Fibroblast of lung (primary cell): ENCODE data around the gene KIZ. TPM values are rescaled to one million over a fixed set of nuclear protein-coding genes. Genes with fewer than 3 reads are reported as not detected.

Experiments used
- DNase-seq, 2 donors: peaks; one replicate each; pipeline versions ENCODE4 v3.0.0 to v3.0.0-alpha.2; 2010; ENCODE audit warnings: low read depth in 2 of 2
- H2AFZ ChIP-seq: 2 replicates; pipeline ENCODE4 v1.5.1; 2012; ENCODE audit warnings: low read length, control low read depth, inconsistent platforms
- H3K27ac ChIP-seq: 2 replicates; pipeline ENCODE4 v1.5.1; 2011; ENCODE audit warnings: low read length, control low read depth; ENCODE audit not compliant: insufficient read depth
- H3K27me3 ChIP-seq: 2 replicates; pipeline ENCODE4 v1.5.1; 2011; ENCODE audit warnings: mild to moderate bottlenecking, low read length; ENCODE audit not compliant: control insufficient read depth, insufficient read depth
- H3K36me3 ChIP-seq: 2 replicates; pipeline ENCODE4 v1.5.1; 2011; ENCODE audit warnings: low read length; ENCODE audit not compliant: control insufficient read depth, insufficient read depth
- H3K4me1 ChIP-seq: 2 replicates; pipeline ENCODE4 v1.5.1; 2011; ENCODE audit warnings: low read length; ENCODE audit not compliant: control insufficient read depth, insufficient read depth; ENCODE audit errors: extremely low read depth
- H3K4me2 ChIP-seq: 2 replicates; pipeline ENCODE4 v1.5.1; 2011; ENCODE audit warnings: low read length, control low read depth; ENCODE audit not compliant: insufficient read depth; ENCODE audit errors: extremely low read depth
- H3K4me3 ChIP-seq, 4 experiments: fragments of 200-600 bp in 1 of 4; sonication (generic) in 1 of 4; replicated peaks in 1 of 4; 2 replicates each; pipeline ENCODE4 v1.5.1; 2011 to 2016; ENCODE audit warnings: low read length in 4 of 4, low read depth in 3 of 4, mild to moderate bottlenecking in 3 of 4, control low read depth in 2 of 4, inconsistent platforms in 1 of 4, mixed read lengths in 1 of 4; ENCODE audit not compliant: insufficient read depth in 1 of 4; ENCODE audit errors: control extremely low read depth in 1 of 4
- H3K79me2 ChIP-seq: 2 replicates; pipeline ENCODE4 v1.5.1; 2012; ENCODE audit warnings: mild to moderate bottlenecking, low read length, inconsistent platforms; ENCODE audit not compliant: control insufficient read depth, insufficient read depth
- H3K9ac ChIP-seq: 2 replicates; pipeline ENCODE4 v1.5.1; 2011; ENCODE audit warnings: mild to moderate bottlenecking, low read length, control low read depth; ENCODE audit not compliant: insufficient read depth
- H3K9me3 ChIP-seq: 2 replicates; pipeline ENCODE4 v1.5.1; 2012; ENCODE audit warnings: low read depth, low read length; ENCODE audit not compliant: control insufficient read depth, insufficient read depth
- H4K20me1 ChIP-seq: 2 replicates; pipeline ENCODE4 v1.5.1; 2011; ENCODE audit warnings: low read length; ENCODE audit not compliant: control insufficient read depth, insufficient read depth; ENCODE audit errors: extremely low read depth
- EZH2 ChIP-seq: IDR thresholded peaks from 2 replicates; pipeline ENCODE4 v1.5.1; 2012; ENCODE audit warnings: low read length, control low read depth, mild to moderate bottlenecking; ENCODE audit errors: missing control alignments
- polyA plus RNA-seq, 2 donors: library from polyadenylated mRNA; depleted of rRNA in 1 of 2; stranded (reverse) in 1 of 2; unstranded in 1 of 2; fragments of >200 nt; gene quantifications; 2 replicates each; pipeline ENCODE4 v1.2.1, GENCODE V29; 2011 to 2012; ENCODE audit warnings: missing spikeins in 1 of 2
- total RNA-seq: library from RNA; depleted of rRNA; stranded (reverse); fragments of >200 nt; gene quantifications from 2 replicates; pipeline ENCODE4 v1.2.1, GENCODE V29; 2014
- TF ChIP-seq, protein P1 (sequence below), 2 donors: IDR thresholded peaks in 1 of 2; conservative IDR thresholded peaks in 1 of 2; 1 replicate in 1 of 2; 2 replicates in 1 of 2; pipeline ENCODE4 v1.5.1; 2011 to 2012; ENCODE audit warnings: low read length in 2 of 2, control low read depth in 1 of 2, inconsistent platforms in 1 of 2, low read depth in 1 of 2, mild to moderate bottlenecking in 1 of 2

The KIZ gene
- total and polyA plus RNA-seq, 2 donors (not counting 1 experiment from before 2014, with no cell fraction given) = 11.5 to 23.5 TPM

DNA sequence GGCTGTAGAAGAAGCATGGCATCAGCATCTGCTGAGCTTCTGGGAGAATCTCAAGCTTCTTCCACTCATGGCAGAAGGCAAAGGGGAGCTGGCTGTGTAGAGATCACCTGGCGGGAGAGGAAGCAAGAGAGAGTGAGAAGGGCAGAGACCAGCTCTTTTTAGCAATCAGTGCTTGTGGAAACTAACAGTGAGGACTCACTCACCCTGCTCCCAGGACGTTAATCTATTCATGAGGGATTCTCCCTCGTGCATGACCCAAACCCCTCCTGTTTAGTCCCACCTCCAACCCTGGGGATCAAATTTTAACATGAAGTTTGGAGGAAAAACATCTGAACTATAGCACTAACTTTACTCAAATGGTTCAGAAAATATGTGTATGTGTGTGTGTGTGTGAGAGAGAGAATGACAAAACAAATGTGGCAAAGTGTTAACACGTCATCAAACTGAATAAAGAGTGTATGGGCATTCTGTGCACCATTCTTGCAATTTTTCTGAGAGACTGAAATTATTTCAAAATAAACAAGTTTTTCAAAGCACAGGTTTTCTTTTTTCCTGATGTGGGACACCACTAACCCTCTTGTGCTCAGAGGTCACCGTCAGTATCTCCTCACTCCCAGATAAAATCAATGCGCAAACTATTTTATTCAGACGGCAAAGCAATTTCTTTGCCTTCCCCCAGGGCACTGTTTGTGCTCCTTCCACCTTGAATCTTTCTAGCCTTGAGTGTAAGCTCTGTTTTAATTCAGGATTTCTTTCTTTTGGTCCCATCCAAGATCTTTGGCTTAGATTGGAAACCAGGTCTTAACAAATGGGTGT, 154.0 kb downstream of the KIZ start:
- H3K79me2 ChIP-seq = no peaks in the 10 kb centered on the region
- H3K27me3 ChIP-seq = peaks cover 6% of the 10 kb centered on the region
- H3K4me3 ChIP-seq = no peak overlapping the region
- no peak overlapping the region for H3K9ac ChIP-seq
- TF ChIP-seq EZH2 = no peak
- TF ChIP-seq, protein P1, sequence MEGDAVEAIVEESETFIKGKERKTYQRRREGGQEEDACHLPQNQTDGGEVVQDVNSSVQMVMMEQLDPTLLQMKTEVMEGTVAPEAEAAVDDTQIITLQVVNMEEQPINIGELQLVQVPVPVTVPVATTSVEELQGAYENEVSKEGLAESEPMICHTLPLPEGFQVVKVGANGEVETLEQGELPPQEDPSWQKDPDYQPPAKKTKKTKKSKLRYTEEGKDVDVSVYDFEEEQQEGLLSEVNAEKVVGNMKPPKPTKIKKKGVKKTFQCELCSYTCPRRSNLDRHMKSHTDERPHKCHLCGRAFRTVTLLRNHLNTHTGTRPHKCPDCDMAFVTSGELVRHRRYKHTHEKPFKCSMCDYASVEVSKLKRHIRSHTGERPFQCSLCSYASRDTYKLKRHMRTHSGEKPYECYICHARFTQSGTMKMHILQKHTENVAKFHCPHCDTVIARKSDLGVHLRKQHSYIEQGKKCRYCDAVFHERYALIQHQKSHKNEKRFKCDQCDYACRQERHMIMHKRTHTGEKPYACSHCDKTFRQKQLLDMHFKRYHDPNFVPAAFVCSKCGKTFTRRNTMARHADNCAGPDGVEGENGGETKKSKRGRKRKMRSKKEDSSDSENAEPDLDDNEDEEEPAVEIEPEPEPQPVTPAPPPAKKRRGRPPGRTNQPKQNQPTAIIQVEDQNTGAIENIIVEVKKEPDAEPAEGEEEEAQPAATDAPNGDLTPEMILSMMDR (conservative IDR thresholded peaks at IDR 0.05 in 1 of 2, IDR thresholded peaks at IDR 0.05 in 1 of 2; ENCODE audit: low read depth in 1 of 2, low read length in 2 of 2) = no peak
- no peak overlapping the region for H3K4me2 ChIP-seq
- no peaks in the 10 kb centered on the region for H3K9me3 ChIP-seq
- H4K20me1 ChIP-seq = no peaks in the 10 kb centered on the region
- no peak overlapping the region for H2AFZ ChIP-seq
- no peaks in the 10 kb centered on the region for H3K4me1 ChIP-seq
- no peak overlapping the region for H3K27ac ChIP-seq
- DNase-seq = no peak
- H3K36me3 ChIP-seq = no peaks in the 10 kb centered on the region

DNA sequence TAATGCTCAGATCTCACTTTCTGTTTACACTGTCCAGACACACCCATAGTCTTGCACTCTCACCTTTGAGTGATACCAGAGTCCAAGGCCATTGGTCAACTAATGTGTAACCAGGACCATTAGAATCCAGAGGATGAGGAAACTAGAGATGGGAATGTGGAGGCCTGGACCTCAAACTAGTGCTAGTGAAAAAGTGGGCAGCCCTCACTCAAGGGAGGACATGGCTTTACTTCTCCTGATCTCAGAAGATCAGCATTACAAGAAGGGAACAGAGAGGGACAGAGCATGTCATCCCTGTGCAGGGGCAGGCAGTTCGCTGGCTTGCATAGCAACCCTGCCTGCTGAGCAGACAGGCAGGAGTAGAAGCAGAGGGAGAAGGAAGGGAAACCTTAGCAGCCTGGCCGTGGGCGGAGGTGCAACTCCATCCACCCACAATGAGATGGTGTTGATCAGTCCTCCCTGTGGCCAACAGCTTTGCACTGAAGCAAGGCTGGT, 154.7 kb downstream of the KIZ start:
- H3K27me3 ChIP-seq = peaks cover 6% of the 10 kb centered on the region
- no peak for TF ChIP-seq EZH2
- no peak overlapping the region for H3K9ac ChIP-seq
- no peak overlapping the region for H3K4me2 ChIP-seq
- no peaks in the 10 kb centered on the region for H3K9me3 ChIP-seq
- DNase-seq = no peak
- no peak overlapping the region for H2AFZ ChIP-seq
- no peaks in the 10 kb centered on the region for H3K79me2 ChIP-seq
- no peaks in the 10 kb centered on the region for H3K36me3 ChIP-seq
- H3K27ac ChIP-seq = no peak overlapping the region
- no peaks in the 10 kb centered on the region for H4K20me1 ChIP-seq
- H3K4me3 ChIP-seq = no peak overlapping the region
- H3K4me1 ChIP-seq = no peaks in the 10 kb centered on the region

DNA sequence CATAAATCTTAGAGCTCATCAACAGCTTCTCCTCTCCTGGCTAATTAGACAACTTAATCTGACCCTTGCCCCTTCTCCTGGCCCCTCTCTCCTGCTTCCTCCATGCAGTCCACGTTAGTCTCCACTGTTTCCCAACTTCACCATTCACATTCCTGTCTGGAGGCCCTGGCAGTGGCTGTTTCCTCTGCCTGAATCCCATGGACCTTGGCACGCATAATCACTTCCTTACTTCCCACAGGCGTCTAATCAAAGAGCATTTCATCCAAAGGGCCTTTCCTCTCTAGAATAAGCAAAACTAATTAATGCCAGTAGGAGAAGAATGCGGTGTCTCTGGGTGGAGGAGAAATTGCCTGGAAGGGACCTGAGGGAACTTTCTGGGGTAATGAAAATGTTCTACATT, 160.9 kb downstream of the KIZ start:
- H2AFZ ChIP-seq = no peak overlapping the region
- H3K4me3 ChIP-seq = no peak overlapping the region
- H3K9ac ChIP-seq = no peak overlapping the region
- no peaks in the 10 kb centered on the region for H3K36me3 ChIP-seq
- H3K27ac ChIP-seq = no peak overlapping the region
- H4K20me1 ChIP-seq = no peaks in the 10 kb centered on the region
- H3K4me2 ChIP-seq = no peak overlapping the region
- TF ChIP-seq, protein P1 (conservative IDR thresholded peaks at IDR 0.05 in 1 of 2, IDR thresholded peaks at IDR 0.05 in 1 of 2; ENCODE audit: low read depth in 1 of 2, low read length in 2 of 2) = no peak
- H3K9me3 ChIP-seq = no peaks in the 10 kb centered on the region
- no peak for DNase-seq
- no peaks in the 10 kb centered on the region for H3K27me3 ChIP-seq
- H3K4me1 ChIP-seq = peaks cover 3% of the 10 kb centered on the region
- H3K79me2 ChIP-seq = no peaks in the 10 kb centered on the region
